22Rv1 (cell line): ENCODE results near the gene SYNE2.

Experiments used
- H3K27ac ChIP-seq: fragments of 450-650 bp; 2 replicates; pipeline ENCODE4 v1.5.1; 2017
- ZFX ChIP-seq: fragments of 450-650 bp; IDR thresholded peaks from 2 replicates; pipeline ENCODE4 v1.6.1; 2017; ENCODE audit warnings: antibody characterized with exemption, borderline replicate concordance
- TF ChIP-seq, protein P1 (sequence below): fragments of 450-650 bp; IDR thresholded peaks from 2 replicates; pipeline ENCODE4 v1.5.1; 2017; ENCODE audit warnings: mild to moderate bottlenecking

The SYNE2 gene

GRCh38 chr14:64225151-64225757 lies 372.4 kb downstream of the SYNE2 start:
- H3K27ac ChIP-seq = no peak overlapping the region
- TF ChIP-seq, protein P1, sequence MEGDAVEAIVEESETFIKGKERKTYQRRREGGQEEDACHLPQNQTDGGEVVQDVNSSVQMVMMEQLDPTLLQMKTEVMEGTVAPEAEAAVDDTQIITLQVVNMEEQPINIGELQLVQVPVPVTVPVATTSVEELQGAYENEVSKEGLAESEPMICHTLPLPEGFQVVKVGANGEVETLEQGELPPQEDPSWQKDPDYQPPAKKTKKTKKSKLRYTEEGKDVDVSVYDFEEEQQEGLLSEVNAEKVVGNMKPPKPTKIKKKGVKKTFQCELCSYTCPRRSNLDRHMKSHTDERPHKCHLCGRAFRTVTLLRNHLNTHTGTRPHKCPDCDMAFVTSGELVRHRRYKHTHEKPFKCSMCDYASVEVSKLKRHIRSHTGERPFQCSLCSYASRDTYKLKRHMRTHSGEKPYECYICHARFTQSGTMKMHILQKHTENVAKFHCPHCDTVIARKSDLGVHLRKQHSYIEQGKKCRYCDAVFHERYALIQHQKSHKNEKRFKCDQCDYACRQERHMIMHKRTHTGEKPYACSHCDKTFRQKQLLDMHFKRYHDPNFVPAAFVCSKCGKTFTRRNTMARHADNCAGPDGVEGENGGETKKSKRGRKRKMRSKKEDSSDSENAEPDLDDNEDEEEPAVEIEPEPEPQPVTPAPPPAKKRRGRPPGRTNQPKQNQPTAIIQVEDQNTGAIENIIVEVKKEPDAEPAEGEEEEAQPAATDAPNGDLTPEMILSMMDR = no peak
- TF ChIP-seq ZFX = no peak

DNA sequence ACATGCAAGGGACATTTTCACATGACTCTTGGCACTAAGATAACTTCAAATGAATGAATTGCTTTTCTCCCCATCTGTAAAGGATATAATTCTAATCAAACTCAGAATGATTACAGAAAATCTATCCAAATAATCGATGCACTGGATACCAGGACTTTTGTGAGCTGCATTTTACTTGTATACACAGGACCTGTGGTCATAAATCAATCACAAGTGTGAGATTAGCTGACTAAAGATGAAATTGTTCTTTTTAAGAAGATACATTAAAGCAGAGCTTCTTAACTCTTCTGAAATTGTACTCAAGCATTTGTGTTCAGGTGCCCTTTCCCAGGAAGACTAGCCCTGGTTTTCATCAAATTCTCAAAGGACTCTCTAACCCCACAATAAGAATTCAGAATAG lies 375.1 kb downstream of the SYNE2 start:
- no peak overlapping the region for H3K27ac ChIP-seq

GRCh38 chr14:64229489-64229888 lies 376.7 kb downstream of the SYNE2 start:
- TF ChIP-seq, protein P1 = no peak
- no peak for TF ChIP-seq ZFX
- no peak overlapping the region for H3K27ac ChIP-seq

More for the DNA sequence above, 375.1 kb downstream of the SYNE2 start:
- TF ChIP-seq ZFX = no peak
- TF ChIP-seq, protein P1 = no peak

DNA sequence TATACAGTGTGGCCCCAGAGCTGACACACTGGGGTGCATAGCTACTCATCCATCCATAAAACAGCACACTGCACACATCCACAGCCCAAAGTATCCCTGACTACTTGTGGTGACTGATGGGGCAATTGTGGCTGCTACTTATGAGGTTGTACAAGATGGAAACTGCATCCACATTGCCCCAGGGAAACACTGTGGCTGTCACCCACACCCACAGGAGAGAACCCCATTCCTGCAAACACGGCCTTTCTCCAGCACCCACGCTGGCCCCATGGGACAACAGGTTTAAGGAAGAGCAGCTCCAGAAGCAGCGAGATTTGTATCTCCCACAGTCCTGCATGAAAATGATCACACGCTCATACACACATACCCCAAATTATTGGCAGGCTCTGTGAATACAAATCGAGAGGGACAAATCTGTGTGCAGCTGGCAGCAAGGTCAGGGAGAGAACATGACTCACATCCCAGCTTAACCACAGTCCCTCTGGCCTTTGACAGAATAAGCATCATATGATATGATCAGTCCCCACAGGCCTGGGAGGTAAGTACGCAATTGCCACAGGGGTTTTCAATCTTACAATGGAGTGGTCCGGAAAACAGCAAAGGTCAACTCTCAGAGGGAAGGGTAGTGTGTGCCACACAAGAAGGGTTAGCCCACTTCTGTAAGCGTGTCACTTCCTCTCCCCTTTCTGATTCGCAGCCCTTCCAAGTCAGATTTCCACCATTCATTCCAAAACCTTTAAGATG lies 379.5 kb downstream of the SYNE2 start:
- no peak for TF ChIP-seq ZFX
- TF ChIP-seq, protein P1 = no peak
- H3K27ac ChIP-seq = no peak overlapping the region

GRCh38 chr14:64232944-64233343 lies 380.1 kb downstream of the SYNE2 start:
- TF ChIP-seq ZFX = no peak
- TF ChIP-seq, protein P1 = no peak
- no peak overlapping the region for H3K27ac ChIP-seq

GRCh38 chr14:64233531-64234190 lies 380.9 kb downstream of the SYNE2 start:
- TF ChIP-seq, protein P1 = no peak
- TF ChIP-seq ZFX = no peak

More at GRCh38 chr14:64233531-64234190, 380.9 kb downstream of the SYNE2 start:
- H3K27ac ChIP-seq = no peak overlapping the region
